B cell (primary cell): ENCODE measurements around the gene S100PBP. TPM values are rescaled to one million over a fixed set of nuclear protein-coding genes. Genes with fewer than 3 reads are reported as not detected.

Experiments
- ATAC-seq: fragments of 200-7000 bp; cut with Tn5 transposase; one replicate; pipeline ENCODE4 v1.10.0; 2021; ENCODE audit warnings: low read depth, mild to moderate bottlenecking, moderate number of reproducible peaks, moderate library complexity
- CTCF ChIA-PET: fragments of 350-600 bp; sonication (Branson Sonifier 250); formaldehyde crosslinking; loops from one replicate; lab custom pipeline; 2021; ENCODE audit warnings: antibody characterized with exemption, inconsistent platforms; lab: Charles Lee
- POLR2A ChIA-PET: fragments of 350-600 bp; sonication (Branson Sonifier 250); formaldehyde crosslinking; loops from one replicate; lab custom pipeline; 2021; ENCODE audit warnings: antibody characterized with exemption; lab: Charles Lee
- DNase-seq: peaks from one replicate; pipeline ENCODE4 v3.0.0; 2013
- H2AFZ ChIP-seq: 2 replicates; pipeline ENCODE4 v1.6.1; 2012; ENCODE audit warnings: mild to moderate bottlenecking, low read depth, low read length; ENCODE audit not compliant: insufficient read depth, poor library complexity, severe bottlenecking
- H3K27ac ChIP-seq, 2 donors: 1 replicate in 1 of 2; 2 replicates in 1 of 2; pipeline ENCODE4 v1.5.1; 2012 to 2013; ENCODE audit warnings: low read length in 2 of 2, mild to moderate bottlenecking in 2 of 2, moderate library complexity in 1 of 2
- H3K27me3 ChIP-seq, 4 experiments: fragments of 200-600 bp in 1 of 4; sonication (generic) in 1 of 4; replicated peaks in 1 of 4; 1 replicate in 2 of 4; 2 replicates in 2 of 4; pipeline versions ENCODE4 v1.6.1 to v1.7.0; 2013 to 2016; ENCODE audit warnings: low read length in 3 of 4, mild to moderate bottlenecking in 2 of 4, mixed read lengths in 1 of 4, moderate library complexity in 1 of 4; ENCODE audit not compliant: insufficient read depth in 4 of 4, control insufficient read depth in 3 of 4; ENCODE audit errors: control extremely low read depth in 1 of 4
- H3K36me3 ChIP-seq, 2 experiments: replicated peaks in 1 of 2; 1 replicate in 1 of 2; 2 replicates in 1 of 2; pipeline versions ENCODE4 v1.6.1 to v1.7.1; 2013; ENCODE audit warnings: low read length in 1 of 2; ENCODE audit not compliant: insufficient read depth in 2 of 2, control insufficient read depth in 1 of 2; ENCODE audit errors: control extremely low read depth in 1 of 2, extremely low read depth in 1 of 2
- H3K4me1 ChIP-seq, 2 donors: fragments of 200-600 bp in 1 of 2; sonication (generic) in 1 of 2; 1 replicate in 1 of 2; 2 replicates in 1 of 2; pipeline versions ENCODE4 v1.5.1 to v1.6.1; 2013 to 2017; ENCODE audit warnings: low read length in 2 of 2; ENCODE audit not compliant: control insufficient read depth in 2 of 2, insufficient read depth in 2 of 2
- H3K4me2 ChIP-seq: replicated peaks from 2 replicates; pipeline ENCODE3; 2012; ENCODE audit warnings: mild to moderate bottlenecking, low read depth, low read length; ENCODE audit not compliant: poor library complexity, severe bottlenecking
- H3K4me3 ChIP-seq, 5 experiments: fragments of 200-600 bp in 1 of 5; sonication (generic) in 1 of 5; 1 replicate in 3 of 5; 2 replicates in 2 of 5; pipeline versions ENCODE4 v1.5.1 to v1.7.0; 2011 to 2016; ENCODE audit warnings: low read length in 4 of 5, mild to moderate bottlenecking in 4 of 5, low read depth in 2 of 5, control low read depth in 1 of 5, moderate library complexity in 1 of 5; ENCODE audit not compliant: insufficient read depth in 1 of 5; ENCODE audit errors: control extremely low read depth in 1 of 5, extremely low read depth in 1 of 5
- H3K79me2 ChIP-seq: fragments of 200-600 bp; sonication (generic); one replicate; pipeline ENCODE4 v1.6.0; 2016; ENCODE audit warnings: low read length; ENCODE audit not compliant: control insufficient read depth, insufficient read depth
- H3K9ac ChIP-seq: fragments of 200-600 bp; sonication (generic); 2 replicates; pipeline ENCODE4 v1.6.1; 2017; ENCODE audit warnings: mild to moderate bottlenecking, low read length, moderate library complexity
- H3K9me3 ChIP-seq, 3 donors: one replicate each; pipeline versions ENCODE4 v1.6.1 to v1.7.1; 2013; ENCODE audit warnings: low read length in 2 of 3; ENCODE audit not compliant: control insufficient read depth in 2 of 3, insufficient read depth in 1 of 3; ENCODE audit errors: control extremely low read depth in 1 of 3
- H4K20me1 ChIP-seq: 2 replicates; pipeline ENCODE4 v1.6.0; 2012; ENCODE audit warnings: mild to moderate bottlenecking, low read length; ENCODE audit not compliant: insufficient read depth, control insufficient read depth, poor library complexity, severe bottlenecking
- H3K27ac Mint-ChIP-seq: one replicate; pipeline ENCODE4 v1.8.0; 2021; ENCODE audit warnings: mixed read lengths
- H3K27me3 Mint-ChIP-seq: one replicate; pipeline ENCODE4 v1.8.0; 2021; ENCODE audit warnings: mixed read lengths
- H3K4me1 Mint-ChIP-seq: one replicate; pipeline ENCODE4 v1.8.0; 2021; ENCODE audit warnings: mixed read lengths
- H3K4me3 Mint-ChIP-seq: one replicate; pipeline ENCODE4 v1.8.0; 2021; ENCODE audit warnings: mixed read lengths
- H3K9me3 Mint-ChIP-seq: one replicate; pipeline ENCODE4 v1.8.0; 2022; ENCODE audit warnings: mixed read lengths; ENCODE audit not compliant: insufficient read depth
- EZH2 ChIP-seq: IDR thresholded peaks from 2 replicates; pipeline ENCODE4 v1.6.1; 2012; ENCODE audit warnings: borderline replicate concordance, low read depth, mild to moderate bottlenecking, moderate library complexity, low read length; ENCODE audit not compliant: insufficient read depth, poor library complexity, severe bottlenecking
- WGBS: methylation state at CpG from one replicate; pipeline ENCODE4 v1.1.5; 2013; ENCODE audit warnings: missing lambda C conversion rate; ENCODE audit not compliant: insufficient coverage; 5-methylcytosine and 5-hydroxymethylcytosine counted together
- intact Hi-C: fragments of 100-400 bp; cut with micrococcal nuclease; formaldehyde crosslinking; loops from one replicate; pipeline ENCODE4 v1.10.0; 2022
- polyA plus RNA-seq: library from polyadenylated mRNA; depleted of rRNA; stranded (reverse); fragments of >200 nt; gene quantifications from 2 replicates; pipeline ENCODE4 v1.2.3, GENCODE V29; 2012
- total RNA-seq, 2 donors: library from RNA; stranded (reverse); fragments of 120-200 nt in 1 of 2; gene quantifications; 1 replicate in 1 of 2; 2 replicates in 1 of 2; pipeline versions ENCODE4 v1.2.3 to v1.2.4, GENCODE V29; 2013 to 2022
- TF ChIP-seq, protein P1 (sequence below): fragments of 200-600 bp; IDR thresholded peaks from one replicate; pipeline ENCODE4 v1.8.0; 2022; ENCODE audit warnings: antibody characterized with exemption, mild to moderate bottlenecking

The S100PBP gene
- total and polyA plus RNA-seq, 2 donors (not counting 1 experiment from before 2014, with no cell fraction given): 32.5 to 94.1 TPM

GRCh38 chr1:32768110-32768850 is 49.2 kb upstream of the S100PBP start:
- H3K9me3 Mint-ChIP-seq: no peaks in the 10 kb centered on the region
- no peak overlapping the region for H3K9ac ChIP-seq
- H3K27me3 Mint-ChIP-seq: peaks cover 4% of the 10 kb centered on the region
- ATAC-seq (no peak), DNase-seq (no peak)
- CTCF ChIA-PET: interaction anchor here (0.6 to 0.9 kb wide), 2 partner anchors 9 to 243 kb away, joined by 3 to 4 read pairs; no protein-coding TSS in a partner anchor
- H3K4me1 Mint-ChIP-seq: peaks cover 3% of the 10 kb centered on the region
- H3K4me3 ChIP-seq: no peak overlapping the region
- no peaks in the 10 kb centered on the region for H3K9me3 ChIP-seq
- no peaks in the 10 kb centered on the region for H4K20me1 ChIP-seq
- no peak overlapping the region for H3K27ac ChIP-seq
- WGBS: 84% methylated on average over 9 of the region's 16 CpGs
- no peaks in the 10 kb centered on the region for H3K27me3 ChIP-seq
- no peaks in the 10 kb centered on the region for H3K36me3 ChIP-seq
- no peak overlapping the region for H3K27ac Mint-ChIP-seq
- TF ChIP-seq EZH2: no peak
- TF ChIP-seq, protein P1, sequence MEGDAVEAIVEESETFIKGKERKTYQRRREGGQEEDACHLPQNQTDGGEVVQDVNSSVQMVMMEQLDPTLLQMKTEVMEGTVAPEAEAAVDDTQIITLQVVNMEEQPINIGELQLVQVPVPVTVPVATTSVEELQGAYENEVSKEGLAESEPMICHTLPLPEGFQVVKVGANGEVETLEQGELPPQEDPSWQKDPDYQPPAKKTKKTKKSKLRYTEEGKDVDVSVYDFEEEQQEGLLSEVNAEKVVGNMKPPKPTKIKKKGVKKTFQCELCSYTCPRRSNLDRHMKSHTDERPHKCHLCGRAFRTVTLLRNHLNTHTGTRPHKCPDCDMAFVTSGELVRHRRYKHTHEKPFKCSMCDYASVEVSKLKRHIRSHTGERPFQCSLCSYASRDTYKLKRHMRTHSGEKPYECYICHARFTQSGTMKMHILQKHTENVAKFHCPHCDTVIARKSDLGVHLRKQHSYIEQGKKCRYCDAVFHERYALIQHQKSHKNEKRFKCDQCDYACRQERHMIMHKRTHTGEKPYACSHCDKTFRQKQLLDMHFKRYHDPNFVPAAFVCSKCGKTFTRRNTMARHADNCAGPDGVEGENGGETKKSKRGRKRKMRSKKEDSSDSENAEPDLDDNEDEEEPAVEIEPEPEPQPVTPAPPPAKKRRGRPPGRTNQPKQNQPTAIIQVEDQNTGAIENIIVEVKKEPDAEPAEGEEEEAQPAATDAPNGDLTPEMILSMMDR: no peak
- H2AFZ ChIP-seq: no peak overlapping the region
- H3K79me2 ChIP-seq: no peaks in the 10 kb centered on the region
- intact Hi-C loops: no loop called here
- H3K4me3 Mint-ChIP-seq: no peak overlapping the region
- H3K4me1 ChIP-seq: peaks cover 0 to 3% of the 10 kb centered on the region in 2 donors
- POLR2A ChIA-PET: no interaction called here
- no peak overlapping the region for H3K4me2 ChIP-seq
